Pancreas (tissue), 10 donors: ENCODE data around the gene RAB37. TPM values are rescaled to one million over a fixed set of nuclear protein-coding genes. Genes with fewer than 3 reads are reported as not detected.

Experiments used
- ATAC-seq, 4 donors: fragments of 200-7000 bp; cut with Tn5 transposase; one replicate each; pipeline versions ENCODE4 v1.8.0 to v1.9.1; 2020; ENCODE audit warnings: mild to moderate bottlenecking in 4 of 4, moderate library complexity in 4 of 4
- DNase-seq, 6 donors: peaks; one replicate each; pipeline ENCODE4 v3.0.0-alpha.2; 2020
- FAIRE-seq: peaks from 2 replicates; lab custom pipeline; 2012; peaks lifted over from hg19 to GRCh38; lab: Jason Lieb, UNC
- H3K27ac ChIP-seq, 4 donors: fragments of 200-600 bp; sonication (generic); 1 replicate in 3 of 4; 2 replicates in 1 of 4; pipeline versions ENCODE4 v1.5.0 to v1.8.0; 2020
- H3K27me3 ChIP-seq, 4 donors: fragments of 200-600 bp; one replicate each; pipeline ENCODE4 v1.8.0; 2021
- H3K36me3 ChIP-seq, 3 donors: fragments of 200-600 bp; sonication (generic) in 1 of 3; one replicate each; pipeline versions ENCODE4 v1.5.0 to v1.8.0; 2020 to 2021
- H3K4me1 ChIP-seq, 3 donors: fragments of 200-600 bp; one replicate each; pipeline ENCODE4 v1.8.0; 2021
- H3K4me3 ChIP-seq, 4 donors: fragments of 200-600 bp; sonication (generic) in 2 of 4; one replicate each; pipeline versions ENCODE4 v1.5.0 to v1.8.0; 2020 to 2021
- H3K9me3 ChIP-seq, 4 donors: fragments of 200-600 bp; one replicate each; pipeline ENCODE4 v1.8.0; 2021
- CTCF ChIP-seq, 4 donors: fragments of 200-600 bp; sonication (generic) in 3 of 4; IDR thresholded peaks; one replicate each; pipeline versions ENCODE4 v1.5.0 to v1.8.0; 2021; ENCODE audit warnings: antibody characterized with exemption in 4 of 4
- WGBS, 2 donors: extraction: QIAGEN DNeasy Blood & Tissue Kit; methylation state at CpG; one replicate each; pipeline ENCODE4 v1.1.7; 2013; 5-methylcytosine and 5-hydroxymethylcytosine counted together
- intact Hi-C, 3 donors: fragments of 100-400 bp; cut with DNase I; formaldehyde crosslinking; loops; one replicate each; pipeline versions ENCODE4 v1.11.1 to v1.14.2; 2022
- polyA plus RNA-seq, 2 donors: library from polyadenylated mRNA; stranded (reverse); fragments of 200-250 nt; gene quantifications; one replicate each; pipeline ENCODE4 v1.2.3, GENCODE V29; 2013
- total RNA-seq, 6 donors: library from RNA; stranded (reverse); fragmentation: NEBNext Ultra II Directional in 4 of 6; extraction: Animal tissue kit (Norgen Biotek cat#: 25700) in 4 of 6; gene quantifications; one replicate each; pipeline versions ENCODE4 v1.2.1 to v1.2.4, GENCODE V29; 2021 to 2023
- donor health status: healthy with polysubstance abuse.
- donor health status: DM: no; HTN: no; CAD: no; lungs with moderate emphysema.
- donor health status: DM: no; HTN: no; CAD: no.
- donor health status: control.
- donor health status: control.
- donor health status: Bipolar disorder and iron deficiency.
- donor health status: DM: yes; HTN: yes; CAD: no.
- donor health status: DM: no; HTN: no; CAD: no.
- donor health status: DM: no; HTN: no; CAD: no.
- donor health status: DM: yes; HTN: yes; CAD: no.

RAB37 gene
- total and polyA plus RNA-seq, 8 donors, result 0.79 to 3.1 (median 1.3) TPM

GRCh38 chr17:74761419-74761818 is 24.4 kb downstream of the RAB37 start:
- 56 to 57% methylated on average over 5 of the region's 5 CpGs for WGBS, 2 donors
- Histone ChIP-seq H3K4me3 (no peak overlapping the region), H3K27ac (peak overlapping the region; percentile 40 to 82 (median 66)), H3K36me3 (peaks cover 0 to 13% (median 0%) of the 10 kb centered on the region in 3 donors), H3K9me3 (no peaks in the 10 kb centered on the region), H3K27me3 (no peaks in the 10 kb centered on the region), H3K4me1 (peaks cover 41 to 59% (median 49%) of the 10 kb centered on the region in 3 donors)
- intact Hi-C loops, result no loop called here
- no peak for ATAC-seq
- TF ChIP-seq CTCF (IDR thresholded peaks at IDR 0.05), result no peak
- no peak for FAIRE-seq
- DNase-seq, result peak in 1 of 6 donors; percentile 37

- Histone ChIP-seq H3K27ac (peak overlapping the region in 1 of 4 donors; percentile 82), H3K27me3 (no peaks in the 10 kb centered on the region), H3K9me3 (no peaks in the 10 kb centered on the region), H3K36me3 (peaks cover 0 to 13% (median 0%) of the 10 kb centered on the region in 3 donors), H3K4me1 (peaks cover 38 to 59% (median 47%) of the 10 kb centered on the region in 3 donors), H3K4me3 (no peak overlapping the region)
- intact Hi-C loops, result no loop called here
- FAIRE-seq, result no peak
- peak in 1 of 6 donors; percentile 38 for DNase-seq
- WGBS, 2 donors, result 87 to 92% methylated on average over 11 of the region's 11 CpGs
- no peak for ATAC-seq
- no peak for TF ChIP-seq CTCF (IDR thresholded peaks at IDR 0.05)
Measured at GRCh38 chr17:74761931-74762330, 24.9 kb downstream of the RAB37 start.

GRCh38 chr17:74763565-74764387 is 26.7 kb downstream of the RAB37 start:
- TF ChIP-seq CTCF (IDR thresholded peaks at IDR 0.05), result no peak
- peak in 2 of 4 donors; percentile 2 to 22 for ATAC-seq
- Histone ChIP-seq H3K27ac (peak overlapping the region in 2 of 4 donors; percentile 37 to 39), H3K9me3 (no peaks in the 10 kb centered on the region), H3K4me1 (peaks cover 37 to 58% (median 47%) of the 10 kb centered on the region in 3 donors), H3K4me3 (no peak overlapping the region), H3K27me3 (no peaks in the 10 kb centered on the region), H3K36me3 (peaks cover 0 to 13% (median 0%) of the 10 kb centered on the region in 3 donors)
- WGBS, 2 donors, result 46 to 50% methylated on average over 16 of the region's 16 CpGs
- intact Hi-C loops, result no loop called here
- DNase-seq, result peak in 1 of 6 donors; percentile 62
- no peak for FAIRE-seq

GRCh38 chr17:74764751-74765286 is 27.8 kb downstream of the RAB37 start:
- Histone ChIP-seq H3K27ac (no peak overlapping the region), H3K4me3 (no peak overlapping the region), H3K36me3 (peaks cover 0 to 13% (median 0%) of the 10 kb centered on the region in 3 donors), H3K4me1 (peaks cover 35 to 58% (median 46%) of the 10 kb centered on the region in 3 donors), H3K27me3 (no peaks in the 10 kb centered on the region), H3K9me3 (no peaks in the 10 kb centered on the region)
- intact Hi-C loops, result no loop called here
- WGBS, 2 donors, result 86 to 92% methylated on average over 4 of the region's 4 CpGs
- TF ChIP-seq CTCF (IDR thresholded peaks at IDR 0.05), result no peak
- DNase-seq (peak in 1 of 6 donors; percentile 31), FAIRE-seq (no peak), ATAC-seq (no peak)
